ENCODE measurements around the gene RNF220. TPM values are rescaled to one million over a fixed set of nuclear protein-coding genes. Genes with fewer than 3 reads are reported as not detected.
A peak's percentile ranks its signal among the peaks of the same experiment; 100 is the strongest.
"Not testable (repeated sequence)": the region's sequence is repeated elsewhere in the genome, so short reads cannot be mapped to it uniquely, and the experiment has no call there.

Gene RNF220
- total RNA-seq, 1 donor from 2014 or later = 62.2 TPM

DNA sequence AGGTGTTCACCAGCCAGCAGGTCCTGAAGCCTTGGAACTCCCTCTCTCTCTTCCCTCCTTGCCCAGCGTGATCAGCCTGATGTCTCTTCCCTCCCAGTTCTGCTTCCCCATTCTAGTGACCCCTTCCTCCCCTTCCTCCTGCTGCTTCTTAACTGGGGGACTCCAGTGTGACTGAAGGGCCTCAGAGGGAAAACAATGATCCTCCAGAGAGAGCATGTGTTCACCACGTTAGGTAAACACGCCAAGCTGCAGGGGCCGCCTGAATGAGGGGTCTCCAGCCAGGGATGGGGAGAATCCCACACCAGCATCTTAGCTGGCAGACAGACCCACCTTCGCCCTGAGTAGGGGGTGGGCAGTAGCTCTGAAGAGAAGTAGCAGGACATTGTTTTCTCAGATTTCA is 144.5 kb downstream of the RNF220 start:
- DNase-seq (ENCODE audit: low spot score) = no peak

DNA sequence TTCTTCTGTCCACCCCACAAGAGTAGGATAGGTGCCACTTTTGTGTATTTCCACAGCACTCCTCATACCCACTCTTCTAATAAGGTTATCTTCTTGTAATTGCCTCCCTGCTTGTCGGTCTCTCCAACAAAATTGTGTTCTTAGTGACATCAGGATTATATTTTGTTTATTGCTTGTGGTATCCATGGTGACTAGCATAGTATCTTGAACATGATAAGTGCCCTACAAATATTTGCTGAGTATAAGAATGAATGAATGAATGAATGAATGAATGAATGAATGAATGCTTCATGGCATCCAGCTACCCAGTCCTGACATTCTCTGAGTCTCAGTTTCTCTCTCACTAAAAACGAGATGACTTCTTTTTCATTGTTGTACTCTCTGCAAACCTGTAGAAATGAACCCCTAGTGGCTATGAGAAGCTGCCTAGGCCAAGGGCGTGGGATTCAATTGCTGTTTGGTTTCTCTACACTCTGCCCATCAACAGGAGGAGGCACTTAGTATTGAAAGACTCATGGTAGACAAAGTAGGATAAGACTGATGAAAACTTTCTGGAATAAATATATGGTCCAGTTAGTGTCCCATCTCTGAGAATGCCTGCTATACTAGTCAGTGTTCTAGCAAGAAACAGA is 148.2 kb downstream of the RNF220 start:
- DNase-seq (ENCODE audit: low spot score) = no peak

DNA sequence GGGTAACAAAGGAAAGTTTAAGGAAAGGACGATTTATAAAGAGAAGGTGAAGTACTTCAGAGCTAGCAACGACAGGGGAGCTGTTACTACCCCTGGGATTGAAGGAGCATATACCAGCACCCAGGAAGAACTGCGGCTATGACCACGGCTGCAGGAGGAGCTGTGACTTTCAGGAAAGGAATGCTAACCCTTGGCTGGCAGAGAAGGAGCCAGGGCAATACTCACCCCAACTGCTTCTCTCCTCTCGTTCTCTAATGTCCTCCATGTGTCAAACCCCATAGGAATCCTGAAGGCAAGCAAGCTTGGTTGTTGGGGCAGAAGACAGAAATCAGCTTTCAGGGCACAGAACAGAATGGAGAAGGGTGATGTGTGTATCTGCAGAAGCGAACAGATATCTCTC is 148.7 kb downstream of the RNF220 start:
- DNase-seq (ENCODE audit: low spot score) = no peak

GRCh38 chr1:44554706-44555105 is 149.7 kb downstream of the RNF220 start:
- no peak for DNase-seq (ENCODE audit: low spot score)

GRCh38 chr1:44557778-44558177 is 152.7 kb downstream of the RNF220 start:
- DNase-seq (ENCODE audit: low spot score) = no peak

DNA sequence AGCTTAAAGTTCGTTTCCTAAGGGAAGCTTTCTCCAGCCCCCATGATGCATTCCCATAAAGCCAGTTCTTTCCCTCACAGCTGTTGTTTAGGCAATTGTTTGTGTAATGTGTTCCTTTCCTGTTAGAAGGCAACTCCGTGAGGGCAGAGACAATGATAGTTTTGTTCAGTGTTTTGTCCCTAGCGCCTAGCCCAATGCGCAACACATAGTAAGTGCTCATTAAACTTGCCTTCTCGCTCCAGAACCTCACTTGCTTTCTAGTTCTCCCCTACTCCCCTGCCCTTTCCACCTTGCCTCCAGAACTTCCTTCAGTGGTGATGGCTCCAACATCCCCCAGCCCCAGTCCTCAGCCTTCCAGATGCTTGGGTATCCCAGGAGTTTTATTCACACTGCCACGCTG is 153.8 kb downstream of the RNF220 start:
- DNase-seq (ENCODE audit: low spot score) = no peak

- DNase-seq (ENCODE audit: low spot score) = no peak
Observed at GRCh38 chr1:44559330-44559729, 154.3 kb downstream of the RNF220 start.

DNA sequence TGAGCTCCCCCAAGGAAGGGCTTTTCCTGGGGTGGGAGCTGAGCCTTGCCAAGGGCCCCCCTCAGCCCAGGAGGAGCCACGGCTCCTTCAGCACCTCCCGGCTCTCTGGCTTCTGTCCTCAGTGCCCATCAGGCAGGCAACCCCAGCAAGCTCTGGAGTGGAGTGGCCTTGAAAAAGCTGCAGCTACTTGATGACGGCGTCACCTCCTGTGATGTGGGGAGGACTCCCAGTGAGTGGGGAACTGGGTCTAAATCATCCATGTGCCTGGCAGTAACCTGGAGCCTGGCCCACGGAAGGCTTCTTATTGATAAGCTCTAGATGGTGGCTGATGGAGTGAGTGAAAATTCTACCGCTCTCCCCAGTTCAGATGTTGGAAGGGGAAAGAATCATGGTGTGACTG is 154.9 kb downstream of the RNF220 start:
- no peak for DNase-seq (ENCODE audit: low spot score)

- DNase-seq (ENCODE audit: low spot score) = not testable (repeated sequence)
Observed at GRCh38 chr1:44560696-44561095, 155.6 kb downstream of the RNF220 start.

- DNase-seq (ENCODE audit: low spot score) = no peak
Observed at GRCh38 chr1:44565259-44565750, 160.2 kb downstream of the RNF220 start.

DNA sequence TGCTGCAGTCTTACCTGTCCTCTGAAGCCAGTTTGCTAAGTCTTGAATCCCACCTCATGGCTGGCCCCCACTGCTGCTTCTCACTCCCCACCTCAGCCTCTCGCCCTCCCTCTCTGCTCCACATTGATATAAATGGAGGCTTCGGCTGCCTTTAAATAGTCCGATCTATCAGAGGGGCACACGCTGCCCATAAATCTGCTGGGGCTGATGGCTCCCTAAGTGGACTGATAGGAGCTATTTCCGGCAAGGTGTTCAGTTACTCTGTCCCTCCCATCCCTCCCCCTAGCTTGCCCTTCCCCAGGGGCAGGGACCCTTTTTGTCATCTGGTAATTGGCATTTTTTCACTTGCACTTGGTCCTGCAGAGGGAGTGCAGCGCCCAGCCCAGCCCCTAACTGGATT is 160.8 kb downstream of the RNF220 start:
- no peak for DNase-seq (ENCODE audit: low spot score)

GRCh38 chr1:44566281-44567046 is 161.4 kb downstream of the RNF220 start:
- DNase-seq (ENCODE audit: low spot score) = no peak

- no peak for DNase-seq (ENCODE audit: low spot score)
Observed at GRCh38 chr1:44568128-44568900, 163.3 kb downstream of the RNF220 start.

DNA sequence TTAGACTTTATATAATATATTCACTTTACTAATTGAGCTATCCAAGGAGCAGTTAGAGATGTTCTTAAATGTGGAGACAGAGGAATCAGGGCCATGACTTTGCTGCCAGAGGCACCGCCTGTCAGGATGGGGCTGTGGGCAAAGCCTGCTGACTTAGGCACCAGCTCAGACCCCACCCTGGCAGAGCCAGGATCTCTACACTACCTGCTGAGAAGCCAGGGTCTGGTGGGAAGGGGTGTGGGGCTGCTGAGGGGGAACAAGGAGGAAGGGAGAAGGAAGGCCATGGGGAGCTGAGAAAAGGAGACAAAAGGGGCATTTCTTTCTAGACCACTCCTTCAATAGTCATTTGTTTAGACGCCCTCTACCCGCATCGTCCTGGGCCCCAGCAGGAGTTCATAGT is 164.4 kb downstream of the RNF220 start:
- DNase-seq (ENCODE audit: low spot score) = no peak

- no peak for DNase-seq (ENCODE audit: low spot score)
Observed at GRCh38 chr1:44571712-44572571, 166.9 kb downstream of the RNF220 start.

GRCh38 chr1:44572572-44572879 is 167.5 kb downstream of the RNF220 start:
- no peak for DNase-seq (ENCODE audit: low spot score)

- DNase-seq (ENCODE audit: low spot score) = no peak
Observed at GRCh38 chr1:44575396-44575795, 170.3 kb downstream of the RNF220 start.

DNA sequence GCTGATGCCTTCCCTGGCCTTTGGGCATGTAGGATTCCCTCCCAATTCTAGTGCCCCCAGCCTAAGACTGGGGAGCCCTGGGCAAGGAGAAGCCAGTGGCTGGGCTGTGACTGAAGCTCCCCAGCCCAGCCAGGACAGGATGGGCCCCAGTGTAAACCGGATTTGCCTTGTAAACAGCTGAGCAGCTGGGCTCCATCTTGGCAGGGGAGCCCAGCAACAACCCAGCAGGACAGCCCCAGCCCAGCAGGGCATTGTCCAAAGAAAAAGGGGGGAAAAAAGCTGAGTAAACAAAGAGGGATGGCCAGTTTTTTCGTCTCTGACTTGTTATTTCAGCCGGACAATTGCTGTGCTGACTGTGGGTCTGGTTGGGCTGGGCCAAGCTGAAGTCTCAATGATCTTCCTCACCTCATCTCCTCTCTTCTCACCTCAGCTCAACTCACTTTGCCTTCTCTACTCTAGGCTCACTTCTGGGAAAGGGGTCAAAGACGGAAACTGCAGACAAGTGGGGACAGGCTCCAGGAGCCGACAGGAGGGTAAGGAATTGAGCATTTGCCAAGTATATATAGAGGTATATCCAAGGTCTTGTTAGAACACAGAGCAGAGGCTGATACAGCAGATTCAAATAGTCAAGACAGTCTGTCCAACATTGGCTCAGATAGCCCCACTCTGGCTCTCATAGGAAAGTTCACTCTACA is 171.5 kb downstream of the RNF220 start:
- DNase-seq (ENCODE audit: low spot score) = peak; percentile 48

DNA sequence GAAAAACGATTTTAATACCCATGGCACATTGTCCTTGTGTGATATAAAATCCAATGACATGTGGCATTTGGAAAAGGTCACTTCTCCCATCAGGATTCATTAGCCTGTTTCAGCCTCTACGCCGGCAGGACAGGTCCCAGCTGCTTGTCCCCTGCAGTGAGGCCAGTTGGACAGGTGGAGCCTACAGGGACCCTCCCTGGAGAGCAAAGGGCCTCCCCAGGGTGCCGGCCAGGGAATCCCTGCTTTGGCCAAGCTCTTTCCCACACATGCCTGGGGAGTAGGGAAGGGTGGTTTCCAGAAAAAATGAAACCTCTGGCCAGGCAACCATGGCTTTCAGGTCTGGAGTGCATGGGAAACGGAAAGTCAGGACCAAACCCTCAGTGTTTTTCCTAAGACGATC is 176.2 kb downstream of the RNF220 start:
- no peak for DNase-seq (ENCODE audit: low spot score)

- no peak for DNase-seq (ENCODE audit: low spot score)
Observed at GRCh38 chr1:44584167-44584566, 179.1 kb downstream of the RNF220 start.

DNA sequence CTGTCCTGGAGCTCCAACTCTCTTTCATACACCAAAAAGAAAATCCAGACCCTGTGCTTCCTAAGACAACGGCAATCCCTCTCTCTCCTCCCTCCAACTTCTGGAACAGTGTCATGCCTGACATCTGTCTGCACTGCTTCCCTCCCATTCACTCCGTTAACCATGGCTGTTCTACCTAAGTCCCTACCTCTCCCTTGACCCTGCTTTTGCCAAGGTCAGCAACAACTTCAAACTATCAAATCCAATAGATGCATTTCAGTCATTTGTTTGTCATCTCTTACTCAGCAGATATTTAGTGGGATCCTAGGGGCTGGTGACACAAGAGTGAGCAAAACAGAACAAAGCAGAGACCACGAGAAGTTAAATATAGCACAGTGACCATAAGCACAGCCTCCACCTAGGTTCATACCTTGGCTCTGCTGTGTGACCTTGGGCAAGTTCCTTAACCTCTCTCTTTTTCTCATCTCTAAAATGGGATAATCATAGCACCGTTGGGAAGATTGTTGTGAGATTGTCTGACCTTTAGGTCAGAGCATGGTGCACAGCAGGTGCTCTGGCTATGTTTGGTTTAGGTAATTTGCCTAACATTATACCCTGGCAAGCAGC is 180.4 kb downstream of the RNF220 start:
- DNase-seq (ENCODE audit: low spot score) = no peak
